Measurements from ENCODE around the gene CASP8AP2.
"Not testable (repeated sequence)": the region's sequence is repeated elsewhere in the genome, so short reads cannot be mapped to it uniquely, and the experiment has no call there.

The CASP8AP2 gene

GRCh38 chr6:89826029-89826528 is 3.6 kb upstream of the CASP8AP2 start:
- DNase-seq: no peak

GRCh38 chr6:89828475-89828987 is 1.1 kb upstream of the CASP8AP2 start:
- not testable (repeated sequence) for DNase-seq

GRCh38 chr6:89828988-89829471 is 650 bp upstream of the CASP8AP2 start:
- DNase-seq: no peak

- DNase-seq: no peak
Observed at GRCh38 chr6:89830170-89830809, 610 bp downstream of the CASP8AP2 start.

- no peak for DNase-seq
Observed at GRCh38 chr6:89834884-89835792, 5.5 kb downstream of the CASP8AP2 start.

- DNase-seq: peak; percentile 29
Observed at GRCh38 chr6:89836639-89837222, 7.1 kb downstream of the CASP8AP2 start.

- DNase-seq: peak; percentile 12
Observed at GRCh38 chr6:89840538-89840937, 10.9 kb downstream of the CASP8AP2 start.

- DNase-seq: peak; percentile 7
Observed at GRCh38 chr6:89842228-89842627, 12.5 kb downstream of the CASP8AP2 start.

GRCh38 chr6:89843070-89843469 is 13.4 kb downstream of the CASP8AP2 start:
- DNase-seq: no peak

GRCh38 chr6:89847513-89847912 is 17.8 kb downstream of the CASP8AP2 start:
- DNase-seq: not testable (repeated sequence)

GRCh38 chr6:89853068-89853467 is 23.4 kb downstream of the CASP8AP2 start:
- no peak for DNase-seq

- DNase-seq: peak; percentile 21
Observed at GRCh38 chr6:89858041-89858440, 28.4 kb downstream of the CASP8AP2 start.

GRCh38 chr6:89859744-89860143 is 30.1 kb downstream of the CASP8AP2 start:
- DNase-seq: no peak

- no peak for DNase-seq
Observed at GRCh38 chr6:89862273-89862672, 32.6 kb downstream of the CASP8AP2 start.

GRCh38 chr6:89862698-89863097 is 33.0 kb downstream of the CASP8AP2 start:
- no peak for DNase-seq

GRCh38 chr6:89866024-89866678 is 36.5 kb downstream of the CASP8AP2 start:
- no peak for DNase-seq

GRCh38 chr6:89873721-89874120 is 44.0 kb downstream of the CASP8AP2 start:
- DNase-seq: no peak

GRCh38 chr6:89874438-89874837 is 44.8 kb downstream of the CASP8AP2 start:
- no peak for DNase-seq

GRCh38 chr6:89886378-89887120 is 56.9 kb downstream of the CASP8AP2 start:
- no peak for DNase-seq

GRCh38 chr6:89887452-89888137 is 57.9 kb downstream of the CASP8AP2 start:
- no peak for DNase-seq

GRCh38 chr6:89888138-89888514 is 58.4 kb downstream of the CASP8AP2 start:
- DNase-seq: no peak
